UCSD-AML1 (cell line): ENCODE measurements around the gene ESF1.
"Not testable (repeated sequence)": the region's sequence is repeated elsewhere in the genome, so short reads cannot be mapped to it uniquely, and the experiment has no call there.

Experiments
- DNase-seq: peaks from one replicate; lab custom pipeline; 2025; ENCODE audit not compliant: unreplicated experiment; lab: John Stamatoyannopoulos, UW

ESF1 gene

DNA sequence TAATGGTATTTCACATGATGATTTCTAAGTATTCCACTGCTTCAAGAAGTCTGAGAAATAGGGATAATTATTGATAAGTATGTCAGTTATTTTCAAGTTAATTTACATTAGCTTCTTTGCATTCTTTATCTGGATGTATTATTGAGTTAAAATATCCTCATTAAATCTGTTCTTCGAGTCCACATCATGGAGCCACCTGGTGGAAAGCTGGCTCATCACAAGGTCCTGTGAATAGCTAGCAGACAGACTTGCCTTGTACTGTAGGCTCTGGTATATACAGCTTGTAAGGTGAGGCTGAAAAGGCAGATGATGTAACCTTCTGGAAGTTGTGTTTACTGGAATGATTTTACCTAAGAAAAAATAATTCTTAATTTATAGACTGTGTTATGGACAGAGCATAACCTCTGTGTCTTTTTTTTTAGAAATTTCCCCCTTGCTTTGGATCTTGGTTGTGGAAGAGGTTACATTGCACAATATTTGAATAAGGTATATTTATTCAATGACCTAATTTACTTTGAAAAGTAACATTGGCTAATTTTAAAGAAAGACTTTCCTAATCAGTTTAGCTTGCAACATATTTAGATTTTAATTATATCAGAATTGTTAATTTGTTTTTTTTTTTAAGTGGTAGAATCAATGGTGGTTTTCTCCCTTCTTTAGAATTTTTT is 3.6 kb upstream of the ESF1 start:
- DNase-seq, result peak; percentile 13

DNA sequence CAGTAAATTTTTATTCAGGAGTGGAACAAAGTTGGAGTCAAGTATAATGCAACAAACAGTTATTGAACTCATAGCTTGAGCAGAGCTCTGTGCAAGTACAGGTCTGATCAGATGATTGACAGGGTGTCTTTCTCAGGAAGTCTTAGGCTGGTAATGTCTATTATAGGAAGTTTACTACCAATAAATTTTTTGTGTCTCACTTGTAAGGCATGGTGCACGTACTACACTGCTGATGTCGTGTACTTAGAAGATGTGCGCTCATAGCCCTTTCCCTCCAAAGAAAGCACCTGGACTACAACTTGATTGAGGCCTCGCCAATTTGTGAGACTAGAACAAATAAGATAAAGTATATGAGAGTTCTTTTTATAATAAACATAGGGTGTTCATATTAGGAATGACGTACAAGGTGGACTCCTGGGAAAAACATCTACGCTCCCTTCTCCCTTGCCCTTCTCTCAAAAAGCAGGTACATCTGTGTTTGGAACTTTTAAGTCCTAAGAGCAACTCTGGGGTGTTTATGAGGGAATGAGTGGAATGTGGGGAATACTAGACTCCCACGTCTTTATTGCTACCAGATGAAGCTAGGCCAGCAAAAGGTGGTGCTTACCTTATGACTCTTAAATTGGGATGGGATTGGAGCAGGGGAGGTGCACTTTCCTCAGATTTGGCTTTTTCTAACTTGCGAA is 1.6 kb upstream of the ESF1 start:
- DNase-seq, result no peak

DNA sequence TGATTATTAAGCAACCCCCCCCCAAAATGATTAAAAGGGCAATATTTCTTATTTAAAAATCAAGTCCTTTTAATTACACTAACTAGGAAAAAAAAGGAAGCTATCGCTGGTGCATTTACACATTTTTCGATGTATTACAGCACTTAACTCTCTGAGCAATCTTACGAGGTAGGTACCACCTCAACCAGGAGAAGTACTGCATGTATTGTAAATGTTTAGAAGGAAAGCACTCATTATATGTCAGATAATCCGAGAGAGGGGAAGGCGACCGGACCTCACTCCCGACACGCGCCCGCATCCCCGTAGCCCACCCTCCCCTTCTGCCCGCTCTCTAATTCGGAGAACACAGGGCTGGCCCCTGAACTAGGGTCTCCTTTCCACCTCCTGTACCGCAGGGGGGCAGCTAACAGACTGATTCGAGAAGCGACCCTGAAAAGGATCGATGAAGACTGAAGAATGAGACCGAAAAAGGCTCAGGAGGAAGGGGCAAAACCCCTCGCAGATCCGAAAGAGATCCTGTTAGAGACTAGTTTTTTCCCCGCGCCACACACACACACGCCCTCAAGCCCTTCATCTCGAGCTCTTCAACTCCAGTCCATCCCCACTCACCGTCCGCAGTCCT is 337 bp downstream of the ESF1 start:
- no peak for DNase-seq

DNA sequence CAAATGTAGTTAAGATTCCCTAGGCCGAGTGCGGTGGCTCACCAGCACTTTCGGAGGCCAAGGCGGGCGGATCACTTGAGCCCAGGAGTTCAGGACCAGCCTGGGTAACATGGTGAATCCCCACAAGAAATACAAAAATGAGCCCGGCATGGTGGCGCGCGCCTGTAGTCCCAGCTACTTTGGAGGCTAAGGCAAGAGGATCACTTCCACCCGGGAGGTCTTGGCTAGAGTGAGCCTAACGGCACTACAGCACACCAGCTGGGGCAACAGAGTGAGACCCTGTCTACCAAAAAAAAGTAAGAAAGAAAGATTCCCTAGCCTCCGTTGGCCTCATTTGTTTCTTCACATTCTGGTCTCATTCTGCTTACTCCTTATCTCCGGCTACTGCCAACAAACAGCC is 1.2 kb downstream of the ESF1 start:
- no peak for DNase-seq

DNA sequence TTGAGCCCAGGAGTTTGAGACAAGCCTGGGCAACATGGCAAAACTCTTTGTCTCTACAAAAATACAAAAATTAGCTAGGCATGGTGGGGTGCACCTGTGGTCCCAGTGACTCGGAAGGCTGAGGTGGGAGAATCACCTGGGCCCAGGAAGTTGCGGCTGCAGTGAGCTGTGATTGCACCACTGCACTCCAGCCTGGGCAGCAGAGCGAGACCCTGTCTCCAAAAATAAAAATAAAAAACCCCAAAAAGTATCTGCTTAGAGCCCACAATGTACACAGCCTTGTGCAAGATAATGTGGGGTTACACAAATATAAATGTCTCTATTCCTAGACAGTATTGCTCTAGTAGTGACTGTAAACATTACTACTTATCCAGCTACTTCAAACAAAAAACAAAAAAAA is 5.9 kb downstream of the ESF1 start:
- DNase-seq, result no peak

DNA sequence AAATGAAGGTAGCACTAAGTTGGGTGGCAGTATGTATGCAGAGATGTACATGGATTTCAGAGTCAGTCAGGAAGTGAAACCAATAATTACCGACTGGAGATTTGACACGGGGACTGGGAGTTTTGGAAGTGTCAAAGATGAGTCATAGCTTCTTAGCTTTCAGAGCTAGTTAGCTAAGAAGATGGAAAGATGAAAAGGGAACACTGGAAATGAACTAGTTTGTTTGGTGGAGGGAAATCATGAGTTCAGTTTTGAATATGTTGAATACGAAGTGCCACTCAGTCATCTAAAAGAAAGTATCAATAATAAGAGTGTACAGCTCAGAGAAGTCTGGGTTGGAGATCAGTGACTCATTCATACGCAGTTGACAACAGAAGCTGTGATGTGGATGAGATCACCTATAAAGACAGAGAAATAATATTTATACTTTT is 7.5 kb downstream of the ESF1 start:
- DNase-seq, result no peak

GRCh38 chr20:13775867-13776266 is 8.9 kb downstream of the ESF1 start:
- no peak for DNase-seq

GRCh38 chr20:13772529-13772928 is 12.2 kb downstream of the ESF1 start:
- DNase-seq, result no peak

GRCh38 chr20:13771853-13772453 is 12.8 kb downstream of the ESF1 start:
- no peak for DNase-seq

DNA sequence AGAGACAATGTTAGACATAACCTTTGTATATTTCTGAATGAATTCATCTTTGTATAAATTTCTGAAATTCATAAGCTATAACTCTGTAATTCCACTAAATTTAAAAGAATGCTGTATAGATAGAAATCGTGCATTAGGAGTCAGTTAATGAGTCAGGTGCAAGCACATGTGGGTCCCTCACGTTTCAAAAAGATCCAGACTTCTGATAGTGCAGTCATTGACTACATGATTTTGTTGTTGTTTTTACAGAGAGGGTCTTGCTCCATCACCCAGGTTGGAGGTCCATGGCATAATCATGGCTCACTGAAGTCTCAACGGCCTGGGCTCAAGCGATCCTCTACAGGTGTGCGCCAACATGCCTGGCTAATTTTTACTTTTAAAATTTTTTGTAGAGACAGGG is 14.6 kb downstream of the ESF1 start:
- no peak for DNase-seq

GRCh38 chr20:13765868-13766416 is 18.8 kb downstream of the ESF1 start:
- DNase-seq, result no peak

DNA sequence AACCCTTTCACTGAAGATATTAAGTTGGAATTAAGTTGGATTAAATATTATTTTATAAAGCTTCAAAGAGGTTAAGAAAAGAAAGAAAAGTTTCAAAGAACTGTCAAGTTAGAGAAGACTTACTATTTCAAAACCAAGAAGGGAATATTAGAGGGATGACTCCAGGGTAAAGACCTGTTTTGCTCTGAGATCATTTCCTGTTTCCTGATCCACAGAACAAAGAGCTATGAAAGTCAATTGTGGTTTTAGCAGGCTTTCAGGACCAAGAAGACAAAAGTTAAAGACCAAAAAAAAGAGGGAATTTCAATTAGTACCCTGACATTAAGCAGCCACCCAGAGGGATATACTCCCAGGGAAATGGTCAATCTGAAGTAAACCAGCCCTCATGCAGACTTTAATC is 19.4 kb downstream of the ESF1 start:
- no peak for DNase-seq

DNA sequence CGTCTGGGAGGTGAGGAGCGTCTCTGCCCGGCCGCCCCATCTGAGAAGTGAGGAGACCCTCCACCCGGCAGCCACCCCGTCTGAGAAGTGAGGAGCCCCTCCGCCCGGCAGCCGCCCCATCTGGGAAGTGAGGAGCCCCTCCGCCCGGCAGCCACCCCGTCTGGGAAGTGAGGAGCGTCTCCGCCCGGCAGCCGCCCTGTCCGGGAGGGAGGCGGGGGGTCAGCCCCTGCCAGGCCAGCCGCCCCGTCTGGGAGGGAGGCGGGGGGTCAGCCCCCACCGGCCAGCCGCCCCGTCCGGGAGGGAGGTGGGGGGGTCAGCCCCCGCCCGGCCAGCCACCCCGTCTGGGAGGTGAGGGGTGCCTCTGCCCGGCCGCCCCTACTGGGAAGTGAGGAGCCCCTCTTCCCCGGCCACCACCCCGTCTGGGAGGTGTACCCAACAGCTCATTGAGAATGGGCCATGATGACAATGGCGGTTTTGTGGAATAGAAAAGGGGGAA is 24.2 kb downstream of the ESF1 start:
- not testable (repeated sequence) for DNase-seq

DNA sequence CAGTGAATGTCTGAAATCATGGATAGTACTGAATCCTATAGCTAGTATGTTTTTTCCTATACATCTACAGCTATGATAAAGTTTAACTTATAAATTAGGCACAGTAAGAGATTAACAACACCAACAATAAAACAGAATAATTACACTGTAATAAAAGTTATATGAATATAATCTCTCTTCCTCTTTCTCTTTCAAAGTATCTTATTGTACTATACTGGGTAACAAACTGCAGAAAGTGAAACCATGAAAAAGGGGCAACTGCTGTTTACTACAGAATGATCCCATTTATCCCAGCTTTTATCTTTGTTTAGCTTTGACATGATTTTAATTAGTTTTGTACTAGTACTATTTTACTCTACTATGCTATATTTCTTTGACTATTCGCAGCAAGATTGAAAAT is 25.8 kb downstream of the ESF1 start:
- no peak for DNase-seq

GRCh38 chr20:13756551-13756950 is 28.2 kb downstream of the ESF1 start:
- no peak for DNase-seq

DNA sequence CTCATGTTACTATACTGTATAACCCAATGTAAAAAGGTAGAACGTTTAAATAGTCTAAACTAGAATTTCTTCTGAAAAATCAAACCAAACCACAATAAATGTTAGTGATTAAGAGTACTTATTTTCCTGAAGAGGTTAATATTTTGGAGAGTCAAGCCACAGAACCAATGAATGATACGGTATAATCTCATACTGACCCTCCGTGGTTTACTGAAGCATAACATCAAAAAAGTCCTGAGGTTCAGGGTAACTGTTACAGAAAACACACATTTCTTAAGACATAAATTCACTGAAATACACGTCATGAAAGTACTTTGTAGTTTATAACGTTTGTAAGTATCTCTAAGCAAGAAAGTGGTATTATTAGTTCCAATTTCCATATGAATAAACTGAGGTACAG is 28.9 kb downstream of the ESF1 start:
- DNase-seq, result no peak

- no peak for DNase-seq
These were observed 31.2 kb downstream of the ESF1 start for GRCh38 chr20:13753436-13754036.

DNA sequence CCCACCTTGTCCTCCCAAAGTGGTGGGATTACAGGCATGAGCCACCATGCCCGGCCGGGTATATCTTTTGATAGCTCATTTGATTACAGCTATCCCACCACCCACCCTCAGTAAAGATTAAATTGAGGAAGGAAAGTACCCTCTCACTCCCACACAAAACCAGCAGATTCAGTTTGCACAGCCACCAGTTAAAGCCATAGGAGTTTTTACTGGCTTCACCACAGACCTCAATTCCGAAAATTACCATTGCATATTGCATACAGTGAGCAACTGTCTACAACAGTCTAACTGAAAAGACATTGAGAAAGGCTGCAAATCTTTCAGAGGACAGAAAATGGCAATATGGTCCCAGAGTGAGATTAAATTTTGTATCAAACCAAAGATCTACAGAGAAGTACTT is 34.9 kb downstream of the ESF1 start:
- DNase-seq, result no peak

- no peak for DNase-seq
These were observed 38.9 kb downstream of the ESF1 start for GRCh38 chr20:13745784-13746183.

- no peak for DNase-seq
These were observed 40.4 kb downstream of the ESF1 start for GRCh38 chr20:13744352-13744751.

GRCh38 chr20:13741879-13742278 is 42.8 kb downstream of the ESF1 start:
- no peak for DNase-seq
